HG03575 (cell line): ENCODE measurements around the gene USP53.
"Not testable (repeated sequence)": the region's sequence is repeated elsewhere in the genome, so short reads cannot be mapped to it uniquely, and the experiment has no call there.

Source experiments
- ATAC-seq: cut with Tn5 transposase; IDR thresholded peaks from one replicate; pipeline ENCODE4 v1.9.1; 2021; ENCODE audit not compliant: unreplicated experiment, insufficient number of reproducible peaks, low FRiP score; ENCODE audit errors: extremely low read depth

The USP53 gene

DNA sequence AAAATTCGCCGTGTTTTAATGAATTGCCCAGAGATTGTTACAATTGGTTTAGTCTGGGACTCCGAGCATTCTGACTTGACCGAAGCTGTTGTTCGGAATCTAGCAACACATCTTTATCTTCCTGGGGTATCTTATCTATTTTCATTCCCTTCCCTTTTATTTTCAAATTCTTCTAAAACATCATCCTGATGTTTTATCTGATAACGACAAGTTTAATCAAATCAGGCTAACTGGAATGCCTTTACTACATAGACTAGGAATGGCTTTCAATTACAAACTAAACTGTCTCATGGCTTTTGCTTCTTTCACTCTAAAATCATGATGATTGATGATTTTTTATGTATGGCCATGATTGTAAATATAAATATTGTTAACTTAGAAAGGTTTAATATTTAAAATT, 48.0 kb downstream of the USP53 start:
- ATAC-seq: no peak

- ATAC-seq: no peak
These were observed 49.5 kb downstream of the USP53 start for GRCh38 chr4:119261986-119262385.

- ATAC-seq: no peak
These were observed 52.2 kb downstream of the USP53 start for GRCh38 chr4:119264743-119265142.

GRCh38 chr4:119266153-119266552, 53.6 kb downstream of the USP53 start:
- no peak for ATAC-seq

DNA sequence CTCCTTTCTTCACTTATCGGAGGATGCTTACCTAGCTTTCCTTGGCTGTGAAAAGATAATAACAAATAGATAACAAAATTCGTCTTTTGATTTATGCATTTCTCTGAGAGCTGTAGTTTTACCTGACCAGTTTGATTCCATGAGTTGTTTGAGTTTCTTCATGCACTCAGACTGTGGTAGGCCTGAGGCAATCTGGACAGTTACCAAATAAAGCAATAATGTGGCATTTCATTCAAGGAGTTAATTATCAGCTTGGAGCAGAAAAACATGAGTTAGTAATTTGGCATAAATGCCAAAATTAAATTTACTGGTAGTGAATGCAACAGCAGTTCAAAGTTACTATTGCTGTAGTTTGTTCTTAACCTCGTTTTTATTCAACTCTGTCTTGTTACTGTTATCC, 56.0 kb downstream of the USP53 start:
- no peak for ATAC-seq

- ATAC-seq: no peak
These were observed 59.0 kb downstream of the USP53 start for GRCh38 chr4:119271361-119272085.

GRCh38 chr4:119279541-119279940, 67.0 kb downstream of the USP53 start:
- ATAC-seq: not testable (repeated sequence)

DNA sequence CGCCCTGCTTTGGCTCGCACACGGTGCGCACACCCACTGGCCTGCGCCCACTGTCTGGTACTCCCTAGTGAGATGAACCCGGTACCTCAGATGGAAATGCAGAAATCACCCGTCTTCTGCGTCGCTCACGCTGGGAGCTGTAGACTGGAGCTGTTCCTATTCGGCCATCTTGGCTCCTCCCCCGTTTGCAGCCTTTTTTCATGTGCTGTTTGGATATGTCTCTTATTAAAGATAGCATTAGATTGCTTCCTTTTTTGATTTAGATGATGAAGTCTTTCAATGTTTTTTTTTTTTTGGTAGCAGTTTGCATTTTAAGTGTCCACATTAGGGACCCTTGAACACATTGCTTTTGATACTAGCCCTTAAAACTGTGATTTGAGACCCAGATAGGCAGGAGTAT, 67.4 kb downstream of the USP53 start:
- not testable (repeated sequence) for ATAC-seq

- ATAC-seq: no peak
These were observed 68.9 kb downstream of the USP53 start for GRCh38 chr4:119281393-119281792.

- ATAC-seq: peak; percentile 72
These were observed 72.6 kb downstream of the USP53 start for GRCh38 chr4:119284876-119285780.

DNA sequence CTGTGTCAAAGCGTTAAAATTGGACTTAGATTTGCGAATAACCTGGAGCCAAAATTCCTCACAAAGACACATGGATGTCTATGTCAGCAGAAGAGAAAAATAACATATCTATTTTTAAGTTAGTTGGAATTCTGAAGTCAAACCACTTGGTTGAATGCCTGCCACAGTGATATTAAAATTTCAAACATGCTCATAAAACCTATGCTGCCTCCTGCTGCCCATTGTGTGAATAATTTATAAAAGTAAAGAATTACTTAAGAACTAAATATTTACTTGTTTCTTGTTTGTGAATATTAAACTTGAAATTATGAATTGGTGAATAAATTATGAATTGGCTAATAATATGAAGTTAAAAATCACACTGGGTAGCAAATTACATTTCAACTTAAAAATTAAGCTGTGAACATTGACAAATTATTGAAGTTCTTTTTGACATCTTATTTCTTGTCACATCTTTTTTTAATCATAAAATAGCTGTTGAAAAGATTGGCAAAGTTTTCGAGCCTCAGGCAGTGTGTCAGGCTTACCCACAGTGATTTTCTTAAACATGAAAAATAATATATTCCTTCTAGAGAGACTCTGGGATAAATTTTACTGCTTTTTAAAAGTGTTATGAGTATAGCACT, 74.0 kb downstream of the USP53 start:
- no peak for ATAC-seq

GRCh38 chr4:119289313-119289712, 76.8 kb downstream of the USP53 start:
- no peak for ATAC-seq

DNA sequence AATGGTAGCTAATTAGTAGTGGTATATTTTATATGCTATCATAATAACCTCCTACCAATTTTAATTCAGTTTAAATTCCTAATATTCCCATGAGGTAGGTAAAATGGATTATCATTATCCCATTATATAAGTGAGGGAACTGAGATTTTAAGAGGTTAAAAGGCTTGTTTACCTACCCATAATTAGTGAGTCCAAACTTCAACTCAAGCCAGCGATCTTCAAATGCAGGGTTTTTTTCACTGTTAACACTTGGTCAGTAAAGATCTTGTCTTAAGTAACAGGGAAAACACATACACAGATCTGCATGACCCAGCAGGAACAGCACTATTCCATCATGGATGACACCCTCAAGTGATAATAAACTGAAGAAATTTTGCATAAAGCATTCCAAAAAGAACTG, 78.1 kb downstream of the USP53 start:
- ATAC-seq: no peak

DNA sequence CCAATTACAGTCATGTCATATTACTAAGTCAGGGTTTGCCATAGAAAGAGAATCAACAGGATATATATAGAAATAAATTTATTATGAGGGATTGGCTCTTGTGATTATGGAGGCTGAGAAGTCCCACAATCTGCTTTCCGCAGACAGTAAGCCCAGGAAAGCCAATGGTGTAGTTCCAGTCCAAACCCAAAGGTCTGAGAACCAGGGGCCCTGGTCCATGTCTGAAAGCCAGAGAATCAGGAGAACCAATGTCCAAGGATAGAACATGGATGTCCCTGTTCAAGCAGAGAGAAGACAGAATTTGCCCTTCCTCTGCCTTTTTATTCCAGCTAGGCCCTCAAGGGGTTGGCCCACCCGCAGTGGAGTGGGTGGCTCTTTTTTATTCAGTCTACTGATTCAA, 83.8 kb downstream of the USP53 start:
- ATAC-seq: no peak

GRCh38 chr4:119297795-119298194, 85.3 kb downstream of the USP53 start:
- no peak for ATAC-seq

GRCh38 chr4:119299260-119299671, 86.8 kb downstream of the USP53 start:
- ATAC-seq: no peak

GRCh38 chr4:119299741-119300100, 87.2 kb downstream of the USP53 start:
- peak; percentile 50 for ATAC-seq

DNA sequence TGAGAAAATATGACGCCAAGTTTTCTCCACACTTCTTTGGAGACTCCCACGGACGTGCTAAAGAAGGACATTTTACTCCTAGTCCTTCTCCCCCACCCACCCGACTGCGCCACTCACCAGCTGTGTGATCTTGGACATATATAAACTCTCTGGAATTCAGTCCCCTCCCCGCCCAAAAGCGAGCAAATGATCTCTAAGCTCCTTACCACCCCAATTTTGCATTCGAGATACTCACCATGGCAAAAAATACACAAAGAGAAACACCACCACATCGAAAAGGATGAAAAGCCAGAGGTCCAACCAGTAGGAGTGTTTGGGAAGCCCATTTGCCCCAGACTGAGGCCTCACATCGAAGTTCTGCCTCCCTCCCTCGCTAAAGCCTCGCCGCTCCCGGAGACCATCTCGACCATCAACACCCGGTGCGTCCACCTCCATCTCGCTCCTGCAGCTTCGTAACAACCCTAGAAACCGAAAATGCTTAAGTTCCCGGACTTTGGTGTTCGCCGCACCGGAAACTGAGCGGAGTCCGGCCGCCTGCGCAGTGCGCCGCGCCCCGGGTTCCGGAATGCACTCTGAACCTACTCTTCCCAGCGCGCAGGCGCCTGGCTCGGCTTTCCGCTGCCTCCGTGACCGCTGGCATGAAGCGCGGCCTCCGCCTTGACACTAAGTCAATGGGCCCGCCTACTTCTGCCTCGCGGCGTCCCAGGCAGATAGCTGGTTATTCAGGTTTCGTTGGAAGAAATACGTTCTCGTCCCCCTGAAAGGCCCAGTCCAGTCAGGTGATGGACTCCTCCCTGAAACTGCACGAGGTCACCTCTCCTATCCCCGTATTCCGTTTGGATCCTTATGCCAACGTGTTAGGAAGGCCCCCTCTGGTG, 87.8 kb downstream of the USP53 start:
- ATAC-seq: peak; percentile 87
